Activated CD4-positive, alpha-beta memory T cell treated with anti-CD3 and anti-CD28 coated beads, Interleukin-2, amount 10 ng/mL, durations not matched to agents 7 days and 5 days (primary cell): ENCODE data around the gene RPS26. TPM values are rescaled to one million over a fixed set of nuclear protein-coding genes. Genes with fewer than 3 reads are reported as not detected.

Source experiments
- CTCF ChIA-PET: fragments of 350-600 bp; sonication (Branson Sonifier 250); formaldehyde crosslinking; loops from one replicate; lab custom pipeline; 2021; ENCODE audit warnings: antibody characterized with exemption, inconsistent platforms; lab: Charles Lee
- POLR2A ChIA-PET: fragments of 350-600 bp; sonication (Branson Sonifier 250); formaldehyde crosslinking; loops from one replicate; lab custom pipeline; 2021; ENCODE audit warnings: antibody characterized with exemption; lab: Charles Lee
- DNase-seq: peaks from one replicate; pipeline ENCODE4 v3.0.0-alpha.2; 2020
- H3K27ac Mint-ChIP-seq: one replicate; pipeline ENCODE4 v1.8.0; 2021; ENCODE audit warnings: mild to moderate bottlenecking, mixed read lengths
- H3K27me3 Mint-ChIP-seq: one replicate; pipeline ENCODE4 v1.8.0; 2021; ENCODE audit warnings: mixed read lengths
- H3K36me3 Mint-ChIP-seq: one replicate; pipeline ENCODE4 v1.8.0; 2021; ENCODE audit warnings: low read depth, mixed read lengths
- H3K4me1 Mint-ChIP-seq: one replicate; pipeline ENCODE4 v1.8.0; 2021; ENCODE audit warnings: mixed read lengths
- H3K4me3 Mint-ChIP-seq: one replicate; pipeline ENCODE4 v1.8.0; 2021; ENCODE audit warnings: mild to moderate bottlenecking, mixed read lengths
- H3K9me3 Mint-ChIP-seq: one replicate; pipeline ENCODE4 v1.8.0; 2021; ENCODE audit warnings: mixed read lengths
- total RNA-seq, 2 experiments: library from RNA; stranded (reverse); gene quantifications; one replicate each; pipeline ENCODE4 v1.2.3, GENCODE V29; 2021

Gene RPS26
- total RNA-seq, 2 experiments from 2014 or later, result 30.4 to 35.0 TPM

GRCh38 chr12:56007564-56008559 is 33.9 kb upstream of the RPS26 start:
- Mint-ChIP-seq H3K27ac (peak overlapping the region; percentile 74), H3K36me3 (peaks cover 5% of the 10 kb centered on the region), H3K9me3 (no peaks in the 10 kb centered on the region), H3K4me3 (peak overlapping the region; percentile 86), H3K4me1 (peaks cover 29% of the 10 kb centered on the region), H3K27me3 (no peaks in the 10 kb centered on the region)
- POLR2A ChIA-PET, result interaction anchor here (0.8 to 2.8 kb wide), 9 partner anchors 13 to 441 kb away, joined by 3 to 20 read pairs (median 4); partner anchors contain the start of genes IKZF4, RAB5B, RNF41 and TIMELESS
- CTCF ChIA-PET, result interaction anchor here (1.0 to 3.3 kb wide), 7 partner anchors 11 to 111 kb away, joined by 3 to 20 read pairs (median 5); partner anchors contain the start of genes IKZF4 and SUOX
- peak; percentile 73 for DNase-seq

- H3K27ac Mint-ChIP-seq, result no peak overlapping the region
- POLR2A ChIA-PET, result interaction anchor here (0.7 to 1.2 kb wide), 4 partner anchors 10 to 266 kb away, joined by 3 to 5 read pairs (median 4); partner anchors contain the start of genes IKZF4 and RAB5B
- no peaks in the 10 kb centered on the region for H3K36me3 Mint-ChIP-seq
- no peak for DNase-seq
- no peak overlapping the region for H3K4me3 Mint-ChIP-seq
- H3K4me1 Mint-ChIP-seq, result peaks cover 34% of the 10 kb centered on the region
- CTCF ChIA-PET, result interaction anchor here (0.7 to 3.1 kb wide), 4 partner anchors 14 to 68 kb away, joined by 3 to 18 read pairs (median 3); partner anchors contain the start of gene SUOX
- H3K27me3 Mint-ChIP-seq, result no peaks in the 10 kb centered on the region
- H3K9me3 Mint-ChIP-seq, result no peaks in the 10 kb centered on the region
Observed at GRCh38 chr12:56010111-56010570, 31.6 kb upstream of the RPS26 start.

- no peak overlapping the region for H3K4me3 Mint-ChIP-seq
- no peak for DNase-seq
- ChIA-PET CTCF (interaction anchor here (1.4 to 3.1 kb wide), 2 partner anchors 15 to 18 kb away, joined by 7 to 18 read pairs; partner anchors contain the start of gene SUOX), POLR2A (interaction anchor here (0.8 to 1.3 kb wide), 2 partner anchors 9 to 72 kb away, joined by 3 read pairs; partner anchors contain the start of gene IKZF4)
- peaks cover 36% of the 10 kb centered on the region for H3K4me1 Mint-ChIP-seq
- H3K27me3 Mint-ChIP-seq, result no peaks in the 10 kb centered on the region
- no peak overlapping the region for H3K27ac Mint-ChIP-seq
- no peaks in the 10 kb centered on the region for H3K9me3 Mint-ChIP-seq
- no peaks in the 10 kb centered on the region for H3K36me3 Mint-ChIP-seq
Observed at GRCh38 chr12:56011509-56012090, 30.1 kb upstream of the RPS26 start.

GRCh38 chr12:56013482-56013881 is 28.2 kb upstream of the RPS26 start:
- H3K4me1 Mint-ChIP-seq, result peaks cover 27% of the 10 kb centered on the region
- no peak overlapping the region for H3K27ac Mint-ChIP-seq
- ChIA-PET CTCF (interaction anchor here (1.6 to 1.8 kb wide), 2 partner anchors 16 to 18 kb away, joined by 6 to 7 read pairs; no protein-coding TSS in a partner anchor), POLR2A (interaction anchor here (1.1 kb wide), 1 partner anchor 24 kb away, joined by 3 read pairs; no protein-coding TSS in a partner anchor)
- H3K27me3 Mint-ChIP-seq, result no peaks in the 10 kb centered on the region
- no peak overlapping the region for H3K4me3 Mint-ChIP-seq
- H3K36me3 Mint-ChIP-seq, result peaks cover 2% of the 10 kb centered on the region
- H3K9me3 Mint-ChIP-seq, result no peaks in the 10 kb centered on the region
- no peak for DNase-seq

GRCh38 chr12:56014205-56014604 is 27.5 kb upstream of the RPS26 start:
- Mint-ChIP-seq H3K27ac (no peak overlapping the region), H3K27me3 (no peaks in the 10 kb centered on the region), H3K4me1 (peaks cover 24% of the 10 kb centered on the region), H3K9me3 (no peaks in the 10 kb centered on the region), H3K36me3 (peaks cover 4% of the 10 kb centered on the region), H3K4me3 (no peak overlapping the region)
- DNase-seq, result no peak
- ChIA-PET POLR2A (interaction anchor here (1.1 kb wide), 1 partner anchor 23 kb away, joined by 3 read pairs; no protein-coding TSS in a partner anchor), CTCF (interaction anchor here (1.6 to 1.8 kb wide), 2 partner anchors 15 to 19 kb away, joined by 6 to 7 read pairs; no protein-coding TSS in a partner anchor)

- Mint-ChIP-seq H3K27me3 (no peaks in the 10 kb centered on the region), H3K9me3 (no peaks in the 10 kb centered on the region), H3K36me3 (peaks cover 11% of the 10 kb centered on the region), H3K27ac (no peak overlapping the region), H3K4me1 (peaks cover 39% of the 10 kb centered on the region), H3K4me3 (no peak overlapping the region)
- CTCF ChIA-PET, result interaction anchor here (1.4 kb wide), 1 partner anchor 21 kb away, joined by 7 read pairs; no protein-coding TSS in a partner anchor
- DNase-seq, result no peak
- POLR2A ChIA-PET, result interaction anchor here (0.8 kb wide), 1 partner anchor 21 kb away, joined by 3 read pairs; no protein-coding TSS in a partner anchor
Observed at GRCh38 chr12:56017181-56017580, 24.5 kb upstream of the RPS26 start.

GRCh38 chr12:56018356-56018755 is 23.4 kb upstream of the RPS26 start:
- H3K9me3 Mint-ChIP-seq, result no peaks in the 10 kb centered on the region
- POLR2A ChIA-PET, result interaction anchor here (1.0 kb wide), 1 partner anchor 21 kb away, joined by 3 read pairs; no protein-coding TSS in a partner anchor
- H3K36me3 Mint-ChIP-seq, result peaks cover 11% of the 10 kb centered on the region
- CTCF ChIA-PET, result interaction anchor here (1.4 to 1.8 kb wide), 2 partner anchors 11 to 22 kb away, joined by 7 to 8 read pairs; no protein-coding TSS in a partner anchor
- no peak overlapping the region for H3K27ac Mint-ChIP-seq
- peaks cover 50% of the 10 kb centered on the region for H3K4me1 Mint-ChIP-seq
- H3K27me3 Mint-ChIP-seq, result no peaks in the 10 kb centered on the region
- DNase-seq, result no peak
- H3K4me3 Mint-ChIP-seq, result no peak overlapping the region

- Mint-ChIP-seq H3K27me3 (no peaks in the 10 kb centered on the region), H3K27ac (peak within 1 kb of the TSS; percentile 94), H3K4me3 (peak within 1 kb of the TSS; percentile 98), H3K36me3 (peaks cover 21% of the 10 kb centered on the region), H3K4me1 (peaks cover 55% of the 10 kb centered on the region), H3K9me3 (no peaks in the 10 kb centered on the region)
- peak; percentile 32 for DNase-seq
- ChIA-PET CTCF (interaction anchor here (1.0 to 4.9 kb wide), 7 partner anchors 9 to 282 kb away, joined by 3 to 32 read pairs (median 4); partner anchors contain the start of genes SUOX and ZC3H10), POLR2A (interaction anchor here (0.6 to 3.6 kb wide), 14 partner anchors 9 to 96 kb away, joined by 3 to 20 read pairs (median 4); partner anchors contain the start of gene PA2G4)
Observed at GRCh38 chr12:56020423-56021184, 21.1 kb upstream of the RPS26 start, which contains the start of gene IKZF4. Gene IKZF4, plus strand, starts transcription at chr12:56021043. Its CDS starts 451 bp downstream, at chr12:56021494.

GRCh38 chr12:56021889-56022497 is 19.7 kb upstream of the RPS26 start:
- CTCF ChIA-PET, result interaction anchor here (1.5 to 4.9 kb wide), 4 partner anchors 13 to 283 kb away, joined by 4 to 32 read pairs (median 6); partner anchors contain the start of gene SUOX
- H3K9me3 Mint-ChIP-seq, result no peaks in the 10 kb centered on the region
- H3K27ac Mint-ChIP-seq, result peak overlapping the region; percentile 94
- H3K4me1 Mint-ChIP-seq, result peaks cover 51% of the 10 kb centered on the region
- H3K36me3 Mint-ChIP-seq, result peaks cover 28% of the 10 kb centered on the region
- POLR2A ChIA-PET, result interaction anchor here (0.9 to 3.6 kb wide), 11 partner anchors 11 to 96 kb away, joined by 3 to 20 read pairs (median 6); partner anchors contain the start of genes PA2G4, RAB5B and ZC3H10
- H3K27me3 Mint-ChIP-seq, result no peaks in the 10 kb centered on the region
- H3K4me3 Mint-ChIP-seq, result peak overlapping the region; percentile 98
- DNase-seq, result no peak

- peaks cover 54% of the 10 kb centered on the region for H3K4me1 Mint-ChIP-seq
- H3K36me3 Mint-ChIP-seq, result peaks cover 64% of the 10 kb centered on the region
- no peak for DNase-seq
- ChIA-PET POLR2A (interaction anchor here (1.6 to 2.0 kb wide), 2 partner anchors 12 to 32 kb away, joined by 4 to 17 read pairs; partner anchors contain the start of gene SUOX), CTCF (interaction anchor here (0.6 to 5.8 kb wide), 16 partner anchors 8 to 1041 kb away, joined by 3 to 98 read pairs (median 6); partner anchors contain the start of genes IKZF4, PA2G4, RAB5B and SUOX)
- peak overlapping the region; percentile 12 for H3K4me3 Mint-ChIP-seq
- H3K9me3 Mint-ChIP-seq, result no peaks in the 10 kb centered on the region
- peak overlapping the region; percentile 59 for H3K27ac Mint-ChIP-seq
- H3K27me3 Mint-ChIP-seq, result no peaks in the 10 kb centered on the region
Observed at GRCh38 chr12:56028511-56029165, 13.1 kb upstream of the RPS26 start.
